ENCODE data around the gene DDX39B. TPM values are rescaled to one million over a fixed set of nuclear protein-coding genes. Genes with fewer than 3 reads are reported as not detected.
A peak's percentile ranks its signal among the peaks of the same experiment; 100 is the strongest.

Gene DDX39B
- total RNA-seq, 1 donor from 2014 or later = 294 TPM

- no peak for DNase-seq (ENCODE audit: low read depth)
- Histone ChIP-seq H3K27ac (ENCODE audit: low read depth, low read length) (no peak overlapping the region), H4K20me1 (ENCODE audit: insufficient read depth, low read length) (no peaks in the 10 kb centered on the region), H3K9ac (ENCODE audit: low read length) (peak overlapping the region; percentile 86), H2AFZ (ENCODE audit: low read depth, low read length) (peak overlapping the region; percentile 98), H3K4me1 (ENCODE audit: insufficient read depth, low read length) (peaks cover 11% of the 10 kb centered on the region), H3K9me3 (ENCODE audit: insufficient read depth, low read depth, low read length) (no peaks in the 10 kb centered on the region), H3K27me3 (ENCODE audit: insufficient read depth, low read length) (no peaks in the 10 kb centered on the region), H3K4me2 (ENCODE audit: low read length) (peak overlapping the region; percentile 95), H3K36me3 (ENCODE audit: insufficient read depth, low read length) (no peaks in the 10 kb centered on the region), H3K4me3 (ENCODE audit: insufficient read depth, low read depth, low read length) (peak overlapping the region; percentile 77), H3K79me2 (ENCODE audit: insufficient read depth, low read length) (no peaks in the 10 kb centered on the region)
- Mint-ChIP-seq H3K4me3 (ENCODE audit: unreplicated experiment) (peak overlapping the region; percentile 98), H3K4me1 (ENCODE audit: low read depth, unreplicated experiment) (peaks cover 4% of the 10 kb centered on the region), H3K36me3 (ENCODE audit: low read depth, unreplicated experiment) (no peaks in the 10 kb centered on the region), H3K9me3 (ENCODE audit: unreplicated experiment) (no peaks in the 10 kb centered on the region), H3K27me3 (ENCODE audit: low read depth, unreplicated experiment) (peaks cover 6% of the 10 kb centered on the region), H3K27ac (ENCODE audit: unreplicated experiment) (peak overlapping the region; percentile 48)
- TF ChIP-seq EZH2 (IDR thresholded peaks at IDR 0.05; ENCODE audit: insufficient read depth, low read length) = no peak
- TF ChIP-seq, protein P1, sequence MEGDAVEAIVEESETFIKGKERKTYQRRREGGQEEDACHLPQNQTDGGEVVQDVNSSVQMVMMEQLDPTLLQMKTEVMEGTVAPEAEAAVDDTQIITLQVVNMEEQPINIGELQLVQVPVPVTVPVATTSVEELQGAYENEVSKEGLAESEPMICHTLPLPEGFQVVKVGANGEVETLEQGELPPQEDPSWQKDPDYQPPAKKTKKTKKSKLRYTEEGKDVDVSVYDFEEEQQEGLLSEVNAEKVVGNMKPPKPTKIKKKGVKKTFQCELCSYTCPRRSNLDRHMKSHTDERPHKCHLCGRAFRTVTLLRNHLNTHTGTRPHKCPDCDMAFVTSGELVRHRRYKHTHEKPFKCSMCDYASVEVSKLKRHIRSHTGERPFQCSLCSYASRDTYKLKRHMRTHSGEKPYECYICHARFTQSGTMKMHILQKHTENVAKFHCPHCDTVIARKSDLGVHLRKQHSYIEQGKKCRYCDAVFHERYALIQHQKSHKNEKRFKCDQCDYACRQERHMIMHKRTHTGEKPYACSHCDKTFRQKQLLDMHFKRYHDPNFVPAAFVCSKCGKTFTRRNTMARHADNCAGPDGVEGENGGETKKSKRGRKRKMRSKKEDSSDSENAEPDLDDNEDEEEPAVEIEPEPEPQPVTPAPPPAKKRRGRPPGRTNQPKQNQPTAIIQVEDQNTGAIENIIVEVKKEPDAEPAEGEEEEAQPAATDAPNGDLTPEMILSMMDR (IDR thresholded peaks at IDR 0.05; ENCODE audit: insufficient read depth, low read depth, low read length) = no peak
- FAIRE-seq = no peak
Observed at GRCh38 chr6:31581434-31582229, 39.8 kb upstream of the DDX39B start.

- Histone ChIP-seq H3K27me3 (ENCODE audit: insufficient read depth, low read length) (no peaks in the 10 kb centered on the region), H3K9ac (ENCODE audit: low read length) (peak overlapping the region; percentile 86), H3K4me3 (ENCODE audit: insufficient read depth, low read depth, low read length) (peak overlapping the region; percentile 77), H3K79me2 (ENCODE audit: insufficient read depth, low read length) (no peaks in the 10 kb centered on the region), H3K4me2 (ENCODE audit: low read length) (peak overlapping the region; percentile 95), H2AFZ (ENCODE audit: low read depth, low read length) (peak overlapping the region; percentile 98), H3K9me3 (ENCODE audit: insufficient read depth, low read depth, low read length) (no peaks in the 10 kb centered on the region), H4K20me1 (ENCODE audit: insufficient read depth, low read length) (no peaks in the 10 kb centered on the region), H3K36me3 (ENCODE audit: insufficient read depth, low read length) (no peaks in the 10 kb centered on the region), H3K27ac (ENCODE audit: low read depth, low read length) (peak overlapping the region; percentile 23), H3K4me1 (ENCODE audit: insufficient read depth, low read length) (peaks cover 11% of the 10 kb centered on the region)
- Mint-ChIP-seq H3K9me3 (ENCODE audit: unreplicated experiment) (no peaks in the 10 kb centered on the region), H3K27ac (ENCODE audit: unreplicated experiment) (peak overlapping the region; percentile 48), H3K4me1 (ENCODE audit: low read depth, unreplicated experiment) (peaks cover 4% of the 10 kb centered on the region), H3K36me3 (ENCODE audit: low read depth, unreplicated experiment) (no peaks in the 10 kb centered on the region), H3K4me3 (ENCODE audit: unreplicated experiment) (peak overlapping the region; percentile 98), H3K27me3 (ENCODE audit: low read depth, unreplicated experiment) (peaks cover 13% of the 10 kb centered on the region)
- no peak for TF ChIP-seq EZH2 (IDR thresholded peaks at IDR 0.05; ENCODE audit: insufficient read depth, low read length)
- TF ChIP-seq, protein P1 (IDR thresholded peaks at IDR 0.05; ENCODE audit: insufficient read depth, low read depth, low read length) = peak; percentile 55
- FAIRE-seq (no peak), DNase-seq (ENCODE audit: low read depth) (peak; percentile 52)
Observed at GRCh38 chr6:31580807-31581433, 39.1 kb upstream of the DDX39B start.

GRCh38 chr6:31580438-31580740, 38.6 kb upstream of the DDX39B start:
- Mint-ChIP-seq H3K36me3 (ENCODE audit: low read depth, unreplicated experiment) (no peaks in the 10 kb centered on the region), H3K27ac (ENCODE audit: unreplicated experiment) (no peak overlapping the region), H3K4me3 (ENCODE audit: unreplicated experiment) (peak overlapping the region; percentile 58), H3K27me3 (ENCODE audit: low read depth, unreplicated experiment) (peaks cover 14% of the 10 kb centered on the region), H3K9me3 (ENCODE audit: unreplicated experiment) (no peaks in the 10 kb centered on the region), H3K4me1 (ENCODE audit: low read depth, unreplicated experiment) (peaks cover 6% of the 10 kb centered on the region)
- Histone ChIP-seq H3K4me1 (ENCODE audit: insufficient read depth, low read length) (peaks cover 11% of the 10 kb centered on the region), H4K20me1 (ENCODE audit: insufficient read depth, low read length) (no peaks in the 10 kb centered on the region), H2AFZ (ENCODE audit: low read depth, low read length) (peak overlapping the region; percentile 98), H3K79me2 (ENCODE audit: insufficient read depth, low read length) (no peaks in the 10 kb centered on the region), H3K27me3 (ENCODE audit: insufficient read depth, low read length) (no peaks in the 10 kb centered on the region), H3K9me3 (ENCODE audit: insufficient read depth, low read depth, low read length) (no peaks in the 10 kb centered on the region), H3K36me3 (ENCODE audit: insufficient read depth, low read length) (no peaks in the 10 kb centered on the region), H3K4me2 (ENCODE audit: low read length) (peak overlapping the region; percentile 95), H3K4me3 (ENCODE audit: insufficient read depth, low read depth, low read length) (peak overlapping the region; percentile 77), H3K27ac (ENCODE audit: low read depth, low read length) (no peak overlapping the region), H3K9ac (ENCODE audit: low read length) (peak overlapping the region; percentile 86)
- TF ChIP-seq, protein P1 (IDR thresholded peaks at IDR 0.05; ENCODE audit: insufficient read depth, low read depth, low read length) = no peak
- TF ChIP-seq EZH2 (IDR thresholded peaks at IDR 0.05; ENCODE audit: insufficient read depth, low read length) = no peak
- DNase-seq (ENCODE audit: low read depth) (no peak), FAIRE-seq (no peak)

Data from astrocyte (in vitro differentiated cells and primary cell).